GM23248 (cell line): Measurements from ENCODE around the gene TMEM95.

ENCODE experiments used
- EZH2 ChIP-seq: fragments of 200-600 bp; sonication (generic); IDR thresholded peaks from 2 replicates; pipeline ENCODE4 v1.6.1; 2018; ENCODE audit warnings: antibody characterized with exemption, mild to moderate bottlenecking; ENCODE audit not compliant: insufficient read depth, poor library complexity, severe bottlenecking
- EZH2phosphoT487 ChIP-seq: fragments of 200-600 bp; sonication (generic); IDR thresholded peaks from 2 replicates; pipeline ENCODE4 v1.6.1; 2018; ENCODE audit warnings: antibody characterized with exemption, moderate library complexity, mild to moderate bottlenecking, low read depth; ENCODE audit not compliant: insufficient read depth

DNA sequence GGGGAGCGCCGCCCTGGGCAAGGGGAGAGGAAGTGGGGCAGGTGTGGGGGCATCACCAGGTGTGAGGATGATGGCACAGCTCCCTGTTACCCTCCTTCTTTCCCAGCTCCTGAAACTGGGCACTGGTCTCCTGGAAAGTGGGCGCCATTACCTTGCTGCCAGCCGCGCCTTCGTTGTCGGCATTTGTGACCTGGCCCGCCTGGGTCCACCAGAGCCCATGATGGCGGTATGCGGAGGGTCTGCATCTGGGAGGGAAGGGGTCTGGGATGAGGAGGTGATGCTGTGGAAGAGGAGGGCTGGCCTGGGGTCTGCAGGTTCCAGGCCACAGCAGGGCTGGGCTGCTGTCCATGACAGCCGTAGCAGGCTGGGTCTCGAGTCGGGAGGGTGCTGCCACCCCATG, 13.1 kb upstream of the TMEM95 start:
- no peak for TF ChIP-seq EZH2
- no peak for TF ChIP-seq EZH2phosphoT487
